SK-N-MC (cell line): ENCODE results near the gene SREBF1.

Source experiments
- DNase-seq: peaks from one replicate; pipeline ENCODE4 v3.0.0-alpha.2; 2011; ENCODE audit warnings: low read depth, low spot score
- H3K27ac ChIP-seq: fragments of 200-600 bp; sonication (generic); 2 replicates; pipeline ENCODE4 v1.5.1; 2016; ENCODE audit warnings: mixed run types
- H3K36me3 ChIP-seq: fragments of 200-600 bp; sonication (generic); 2 replicates; pipeline ENCODE4 v1.6.1; 2017; ENCODE audit warnings: antibody characterized with exemption, low read length, mixed read lengths; ENCODE audit not compliant: insufficient read depth
- H3K4me3 ChIP-seq: fragments of 200-600 bp; sonication (generic); 2 replicates; pipeline ENCODE4 v1.5.1; 2016
- H3K9ac ChIP-seq: fragments of 200-600 bp; sonication (generic); 2 replicates; pipeline ENCODE4 v1.8.0; 2017; ENCODE audit warnings: mixed run types, mixed read lengths; ENCODE audit not compliant: insufficient read length
- H3K9me3 ChIP-seq: fragments of 200-600 bp; sonication (generic); 2 replicates; pipeline ENCODE4 v1.6.1; 2017; ENCODE audit warnings: low read depth, mild to moderate bottlenecking, antibody characterized with exemption, low read length, moderate library complexity, mixed read lengths
- EZH2 ChIP-seq: fragments of 200-600 bp; sonication (generic); IDR thresholded peaks from one replicate; pipeline ENCODE4 v1.6.1; 2017; ENCODE audit warnings: antibody characterized with exemption
- FOXP2 ChIP-seq: optimal IDR thresholded peaks from 2 replicates; pipeline ENCODE3; 2011; ENCODE audit warnings: mild to moderate bottlenecking, moderate library complexity; ENCODE audit not compliant: insufficient read depth; ENCODE audit errors: extremely low read length, control extremely low read depth
- POLR2AphosphoS5 ChIP-seq: IDR thresholded peaks from 2 replicates; pipeline ENCODE4 v1.6.1; 2012; ENCODE audit warnings: mild to moderate bottlenecking, low read depth, low read length, borderline replicate concordance

The SREBF1 gene

GRCh38 chr17:17866425-17866824 is 29.6 kb upstream of the SREBF1 start:
- no peak for DNase-seq
- Histone ChIP-seq H3K4me3 (no peak overlapping the region), H3K9ac (no peak overlapping the region), H3K27ac (no peak overlapping the region), H3K36me3 (no peaks in the 10 kb centered on the region), H3K9me3 (no peaks in the 10 kb centered on the region)
- TF ChIP-seq FOXP2 (no peak), POLR2AphosphoS5 (no peak), EZH2 (no peak)

GRCh38 chr17:17865035-17865434 is 28.2 kb upstream of the SREBF1 start:
- Histone ChIP-seq H3K9ac (no peak overlapping the region), H3K27ac (no peak overlapping the region), H3K4me3 (no peak overlapping the region), H3K9me3 (no peaks in the 10 kb centered on the region), H3K36me3 (no peaks in the 10 kb centered on the region)
- DNase-seq: no peak
- TF ChIP-seq EZH2 (no peak), POLR2AphosphoS5 (no peak), FOXP2 (no peak)

GRCh38 chr17:17860766-17861107 is 24.0 kb upstream of the SREBF1 start:
- no peak overlapping the region for H3K9ac ChIP-seq
- no peak overlapping the region for H3K27ac ChIP-seq
- no peak for DNase-seq
- no peaks in the 10 kb centered on the region for H3K9me3 ChIP-seq
- TF ChIP-seq EZH2: no peak
- no peak for TF ChIP-seq FOXP2
- no peak for TF ChIP-seq POLR2AphosphoS5
- H3K4me3 ChIP-seq: no peak overlapping the region
- no peaks in the 10 kb centered on the region for H3K36me3 ChIP-seq

- DNase-seq: no peak
- H3K27ac ChIP-seq: no peak overlapping the region
- TF ChIP-seq POLR2AphosphoS5 (no peak), FOXP2 (no peak), EZH2 (no peak)
These were observed 23.4 kb upstream of the SREBF1 start for GRCh38 chr17:17859909-17860765.

GRCh38 chr17:17857496-17857895 is 20.7 kb upstream of the SREBF1 start:
- Histone ChIP-seq H3K9ac (no peak overlapping the region), H3K36me3 (no peaks in the 10 kb centered on the region), H3K4me3 (no peak overlapping the region), H3K9me3 (no peaks in the 10 kb centered on the region), H3K27ac (no peak overlapping the region)
- DNase-seq: no peak
- TF ChIP-seq POLR2AphosphoS5: no peak
- TF ChIP-seq FOXP2: no peak
- no peak for TF ChIP-seq EZH2

More at GRCh38 chr17:17859909-17860765, 23.4 kb upstream of the SREBF1 start:
- Histone ChIP-seq H3K9me3 (no peaks in the 10 kb centered on the region), H3K36me3 (no peaks in the 10 kb centered on the region), H3K4me3 (no peak overlapping the region), H3K9ac (no peak overlapping the region)

- Histone ChIP-seq H3K4me3 (no peak overlapping the region), H3K9me3 (no peaks in the 10 kb centered on the region), H3K9ac (no peak overlapping the region), H3K36me3 (no peaks in the 10 kb centered on the region), H3K27ac (no peak overlapping the region)
- TF ChIP-seq EZH2: no peak
- DNase-seq: no peak
These were observed 19.6 kb upstream of the SREBF1 start for GRCh38 chr17:17856386-17856785.

- Histone ChIP-seq H3K9ac (no peak overlapping the region), H3K4me3 (no peak overlapping the region), H3K36me3 (no peaks in the 10 kb centered on the region), H3K9me3 (no peaks in the 10 kb centered on the region), H3K27ac (no peak overlapping the region)
- DNase-seq: no peak
- TF ChIP-seq POLR2AphosphoS5: no peak
- TF ChIP-seq FOXP2: no peak
- no peak for TF ChIP-seq EZH2
These were observed 19.2 kb upstream of the SREBF1 start for GRCh38 chr17:17855976-17856375.

- Histone ChIP-seq H3K9ac (no peak overlapping the region), H3K27ac (no peak overlapping the region), H3K36me3 (no peaks in the 10 kb centered on the region), H3K9me3 (no peaks in the 10 kb centered on the region), H3K4me3 (no peak overlapping the region)
- TF ChIP-seq EZH2 (no peak), POLR2AphosphoS5 (no peak), FOXP2 (no peak)
- DNase-seq: no peak
These were observed 17.1 kb upstream of the SREBF1 start for GRCh38 chr17:17853811-17854447.

GRCh38 chr17:17852930-17853329 is 16.1 kb upstream of the SREBF1 start:
- Histone ChIP-seq H3K36me3 (no peaks in the 10 kb centered on the region), H3K4me3 (no peak overlapping the region), H3K9me3 (no peaks in the 10 kb centered on the region), H3K27ac (no peak overlapping the region), H3K9ac (no peak overlapping the region)
- TF ChIP-seq FOXP2 (no peak), POLR2AphosphoS5 (no peak), EZH2 (no peak)
- no peak for DNase-seq
